ENCODE results near the gene TBC1D22A.

- TF ChIP-seq, protein P1, sequence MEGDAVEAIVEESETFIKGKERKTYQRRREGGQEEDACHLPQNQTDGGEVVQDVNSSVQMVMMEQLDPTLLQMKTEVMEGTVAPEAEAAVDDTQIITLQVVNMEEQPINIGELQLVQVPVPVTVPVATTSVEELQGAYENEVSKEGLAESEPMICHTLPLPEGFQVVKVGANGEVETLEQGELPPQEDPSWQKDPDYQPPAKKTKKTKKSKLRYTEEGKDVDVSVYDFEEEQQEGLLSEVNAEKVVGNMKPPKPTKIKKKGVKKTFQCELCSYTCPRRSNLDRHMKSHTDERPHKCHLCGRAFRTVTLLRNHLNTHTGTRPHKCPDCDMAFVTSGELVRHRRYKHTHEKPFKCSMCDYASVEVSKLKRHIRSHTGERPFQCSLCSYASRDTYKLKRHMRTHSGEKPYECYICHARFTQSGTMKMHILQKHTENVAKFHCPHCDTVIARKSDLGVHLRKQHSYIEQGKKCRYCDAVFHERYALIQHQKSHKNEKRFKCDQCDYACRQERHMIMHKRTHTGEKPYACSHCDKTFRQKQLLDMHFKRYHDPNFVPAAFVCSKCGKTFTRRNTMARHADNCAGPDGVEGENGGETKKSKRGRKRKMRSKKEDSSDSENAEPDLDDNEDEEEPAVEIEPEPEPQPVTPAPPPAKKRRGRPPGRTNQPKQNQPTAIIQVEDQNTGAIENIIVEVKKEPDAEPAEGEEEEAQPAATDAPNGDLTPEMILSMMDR (conservative IDR thresholded peaks at IDR 0.05; ENCODE audit: low read depth in 2 of 2): no peak
- TF ChIP-seq REST (IDR thresholded peaks at IDR 0.05; ENCODE audit: unreplicated experiment) (no peak), STAT1 (IDR thresholded peaks at IDR 0.05; ENCODE audit: unreplicated experiment) (no peak), CREB1 (CRISPR knock-in tag; IDR thresholded peaks at IDR 0.05; ENCODE audit: low read depth) (no peak), POLR2AphosphoS5 (IDR thresholded peaks at IDR 0.05; ENCODE audit: low read depth) (no peak), EZH2phosphoT487 (IDR thresholded peaks at IDR 0.05; ENCODE audit: unreplicated experiment) (no peak), ZNF114 (CRISPR knock-in tag; IDR thresholded peaks at IDR 0.05) (no peak), EZH2 (IDR thresholded peaks at IDR 0.05; ENCODE audit: low read depth, unreplicated experiment) (no peak), JUNB (IDR thresholded peaks at IDR 0.05; ENCODE audit: unreplicated experiment) (no peak), NANOG (IDR thresholded peaks at IDR 0.05; ENCODE audit: borderline replicate concordance) (no peak), ZNF462 (CRISPR knock-in tag; IDR thresholded peaks at IDR 0.05) (no peak)
These were observed 174.7 kb downstream of the TBC1D22A start for GRCh38 chr22:46937185-46937584.
